Fibroblast of mammary gland (primary cell): ENCODE data around the gene IFNA13.
A peak's percentile ranks its signal among the peaks of the same experiment; 100 is the strongest.

Experiments used
- DNase-seq: peaks from one replicate; pipeline ENCODE4 v3.0.0-alpha.2; 2010; ENCODE audit warnings: low read depth
- H3K4me3 ChIP-seq: 2 replicates; pipeline ENCODE4 v1.5.1; 2011; ENCODE audit warnings: low read depth, mild to moderate bottlenecking, low read length, moderate library complexity; ENCODE audit not compliant: control insufficient read depth
- TF ChIP-seq, protein P1 (sequence below): conservative IDR thresholded peaks from 2 replicates; pipeline ENCODE4 v1.5.1; 2011; ENCODE audit warnings: low read depth, low read length, inconsistent platforms; ENCODE audit not compliant: control insufficient read depth, insufficient read depth

The IFNA13 gene

GRCh38 chr9:21404146-21404545 lies 36.3 kb upstream of the IFNA13 start:
- TF ChIP-seq, protein P1, sequence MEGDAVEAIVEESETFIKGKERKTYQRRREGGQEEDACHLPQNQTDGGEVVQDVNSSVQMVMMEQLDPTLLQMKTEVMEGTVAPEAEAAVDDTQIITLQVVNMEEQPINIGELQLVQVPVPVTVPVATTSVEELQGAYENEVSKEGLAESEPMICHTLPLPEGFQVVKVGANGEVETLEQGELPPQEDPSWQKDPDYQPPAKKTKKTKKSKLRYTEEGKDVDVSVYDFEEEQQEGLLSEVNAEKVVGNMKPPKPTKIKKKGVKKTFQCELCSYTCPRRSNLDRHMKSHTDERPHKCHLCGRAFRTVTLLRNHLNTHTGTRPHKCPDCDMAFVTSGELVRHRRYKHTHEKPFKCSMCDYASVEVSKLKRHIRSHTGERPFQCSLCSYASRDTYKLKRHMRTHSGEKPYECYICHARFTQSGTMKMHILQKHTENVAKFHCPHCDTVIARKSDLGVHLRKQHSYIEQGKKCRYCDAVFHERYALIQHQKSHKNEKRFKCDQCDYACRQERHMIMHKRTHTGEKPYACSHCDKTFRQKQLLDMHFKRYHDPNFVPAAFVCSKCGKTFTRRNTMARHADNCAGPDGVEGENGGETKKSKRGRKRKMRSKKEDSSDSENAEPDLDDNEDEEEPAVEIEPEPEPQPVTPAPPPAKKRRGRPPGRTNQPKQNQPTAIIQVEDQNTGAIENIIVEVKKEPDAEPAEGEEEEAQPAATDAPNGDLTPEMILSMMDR, result no peak
- no peak overlapping the region for H3K4me3 ChIP-seq
- DNase-seq, result no peak

GRCh38 chr9:21402386-21403251 lies 34.8 kb upstream of the IFNA13 start:
- no peak overlapping the region for H3K4me3 ChIP-seq
- TF ChIP-seq, protein P1, result no peak
- no peak for DNase-seq

- no peak for DNase-seq
- TF ChIP-seq, protein P1, result no peak
- no peak overlapping the region for H3K4me3 ChIP-seq
Observed at GRCh38 chr9:21399956-21400355, 32.1 kb upstream of the IFNA13 start.

DNA sequence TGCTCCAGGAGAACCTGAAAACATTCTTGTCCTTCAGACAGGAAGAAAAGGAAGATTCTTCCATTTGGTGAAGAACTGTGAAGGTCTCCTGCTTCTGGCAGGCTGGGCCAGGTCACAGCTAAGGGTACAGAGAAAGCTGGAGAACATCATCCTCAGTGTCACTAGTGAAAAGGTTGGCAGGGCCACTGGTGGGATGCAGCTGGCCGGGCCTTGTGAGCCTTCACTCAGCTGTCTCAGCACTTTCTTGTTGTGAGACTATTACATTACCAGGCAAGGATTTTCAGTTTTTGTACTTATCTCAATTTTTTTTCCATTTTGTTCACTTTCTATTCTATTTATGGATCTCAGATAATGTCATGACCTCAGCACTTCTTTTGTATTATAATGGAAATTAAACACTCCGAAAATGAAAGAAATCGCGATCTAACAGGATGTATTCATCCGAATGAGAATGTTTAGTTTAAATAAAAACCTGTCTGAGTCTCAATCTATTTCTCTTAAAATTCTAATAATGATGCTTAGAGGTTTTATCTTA lies 31.2 kb upstream of the IFNA13 start:
- DNase-seq, result no peak
- H3K4me3 ChIP-seq, result no peak overlapping the region
- TF ChIP-seq, protein P1, result no peak

- peak overlapping the region; percentile 39 for H3K4me3 ChIP-seq
- DNase-seq, result no peak
- TF ChIP-seq, protein P1, result peak; percentile 71
Observed at GRCh38 chr9:21395778-21396717, 28.2 kb upstream of the IFNA13 start.

DNA sequence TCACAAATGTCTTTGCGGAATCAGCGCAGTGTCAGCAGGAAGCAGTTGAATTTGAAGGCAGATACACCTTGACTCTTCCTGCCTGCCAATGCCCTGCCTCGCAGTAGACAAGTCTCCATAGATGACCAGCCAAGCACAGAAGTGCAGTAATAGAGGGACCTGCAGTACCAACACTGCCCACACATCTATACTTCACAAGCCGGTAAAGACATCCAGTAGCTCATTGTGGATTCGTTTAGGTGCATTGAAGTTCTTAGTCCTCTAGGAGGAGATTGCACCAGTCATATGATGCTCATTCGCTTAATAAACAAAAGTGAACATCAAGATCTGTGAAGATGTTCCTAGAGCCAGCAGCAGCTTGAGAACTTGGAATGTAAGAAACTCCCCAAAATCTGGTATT lies 24.4 kb upstream of the IFNA13 start:
- peak; percentile 31 for DNase-seq

More for the DNA sequence above, 24.4 kb upstream of the IFNA13 start:
- no peak overlapping the region for H3K4me3 ChIP-seq
- TF ChIP-seq, protein P1, result peak; percentile 24
